ENCODE results near the gene DCAF10. TPM values are rescaled to one million over a fixed set of nuclear protein-coding genes. Genes with fewer than 3 reads are reported as not detected.
"Not testable (repeated sequence)": the region's sequence is repeated elsewhere in the genome, so short reads cannot be mapped to it uniquely, and the experiment has no call there.

Gene DCAF10
- total and polyA plus RNA-seq, 4 donors = 8.3 to 29.5 (median 18.5) TPM

GRCh38 chr9:37862530-37862929 is 61.9 kb downstream of the DCAF10 start:
- Histone ChIP-seq H3K27me3 (ENCODE audit: control insufficient read depth in 1 of 2, insufficient read depth in 2 of 2, low read length in 1 of 2) (no peaks in the 10 kb centered on the region), H3K4me1 (ENCODE audit: control insufficient read depth in 1 of 2, insufficient read depth in 2 of 2, low read length in 2 of 2) (no peaks in the 10 kb centered on the region), H3K27ac (ENCODE audit: low read depth in 1 of 2, low read length in 2 of 2) (no peak overlapping the region), H3K9me3 (ENCODE audit: control insufficient read depth, low read length) (no peaks in the 10 kb centered on the region), H3K4me3 (ENCODE audit: low read length in 2 of 2) (no peak overlapping the region), H3K36me3 (ENCODE audit: control insufficient read depth in 1 of 2, insufficient read depth in 2 of 2, low read length in 1 of 2) (peaks cover 3 to 8% of the 10 kb centered on the region in 2 donors)
- DNase-seq (no peak), ATAC-seq (ENCODE audit: low FRiP score) (no peak)
- intact Hi-C loops (cut with DNase I) = no loop called here
- 83 to 87% methylated on average over 3 of the region's 3 CpGs for WGBS, 2 donors

GRCh38 chr9:37870081-37870798 is 69.6 kb downstream of the DCAF10 start:
- no peak for DNase-seq
- intact Hi-C loops (cut with DNase I) = no loop called here
- WGBS, 2 donors = 97 to 98% methylated on average over 5 of the region's 5 CpGs
- Histone ChIP-seq H3K36me3 (ENCODE audit: control insufficient read depth in 1 of 2, insufficient read depth in 2 of 2, low read length in 1 of 2) (peaks cover 0 to 2% of the 10 kb centered on the region in 2 donors), H3K4me1 (ENCODE audit: control insufficient read depth in 1 of 2, insufficient read depth in 2 of 2, low read length in 2 of 2) (no peaks in the 10 kb centered on the region), H3K27ac (ENCODE audit: low read depth in 1 of 2, low read length in 2 of 2) (no peak overlapping the region), H3K4me3 (ENCODE audit: low read length in 2 of 2) (no peak overlapping the region), H3K27me3 (ENCODE audit: control insufficient read depth in 1 of 2, insufficient read depth in 2 of 2, low read length in 1 of 2) (no peaks in the 10 kb centered on the region), H3K9me3 (ENCODE audit: control insufficient read depth, low read length) (no peaks in the 10 kb centered on the region)
- no peak for ATAC-seq (ENCODE audit: low FRiP score)

- Histone ChIP-seq H3K4me3 (ENCODE audit: low read length in 2 of 2) (no peak overlapping the region), H3K27ac (ENCODE audit: low read depth in 1 of 2, low read length in 2 of 2) (no peak overlapping the region), H3K36me3 (ENCODE audit: control insufficient read depth in 1 of 2, insufficient read depth in 2 of 2, low read length in 1 of 2) (peaks cover 0 to 2% of the 10 kb centered on the region in 2 donors), H3K9me3 (ENCODE audit: control insufficient read depth, low read length) (no peaks in the 10 kb centered on the region), H3K4me1 (ENCODE audit: control insufficient read depth in 1 of 2, insufficient read depth in 2 of 2, low read length in 2 of 2) (no peaks in the 10 kb centered on the region), H3K27me3 (ENCODE audit: control insufficient read depth in 1 of 2, insufficient read depth in 2 of 2, low read length in 1 of 2) (no peaks in the 10 kb centered on the region)
- WGBS, 2 donors = 65 to 76% methylated on average over 5 of the region's 5 CpGs
- intact Hi-C loops (cut with DNase I) = no loop called here
- ATAC-seq (ENCODE audit: low FRiP score) (no peak), DNase-seq (no peak)
Measured at GRCh38 chr9:37870799-37871176, 70.2 kb downstream of the DCAF10 start.

- no peaks in the 10 kb centered on the region for H3K4me1 ChIP-seq (ENCODE audit: control insufficient read depth in 1 of 2, insufficient read depth in 2 of 2, low read length in 2 of 2)
- no peak overlapping the region for H3K4me3 ChIP-seq (ENCODE audit: low read length in 2 of 2)
- H3K9me3 ChIP-seq (ENCODE audit: control insufficient read depth, low read length) = no peaks in the 10 kb centered on the region
- no peak for ATAC-seq (ENCODE audit: low FRiP score)
- WGBS, 2 donors = 91 to 97% methylated on average over 2 of the region's 2 CpGs
- intact Hi-C loops (cut with DNase I) = no loop called here
- H3K36me3 ChIP-seq (ENCODE audit: control insufficient read depth in 1 of 2, insufficient read depth in 2 of 2, low read length in 1 of 2) = peaks cover under 1 to 6% of the 10 kb centered on the region in 2 donors
- DNase-seq = no peak
- H3K27ac ChIP-seq (ENCODE audit: low read depth in 1 of 2, low read length in 2 of 2) = no peak overlapping the region
- no peaks in the 10 kb centered on the region for H3K27me3 ChIP-seq (ENCODE audit: control insufficient read depth in 1 of 2, insufficient read depth in 2 of 2, low read length in 1 of 2)
Measured at GRCh38 chr9:37873955-37874354, 73.4 kb downstream of the DCAF10 start.

- Histone ChIP-seq H3K4me1 (ENCODE audit: control insufficient read depth in 1 of 2, insufficient read depth in 2 of 2, low read length in 2 of 2) (no peaks in the 10 kb centered on the region), H3K9me3 (ENCODE audit: control insufficient read depth, low read length) (no peaks in the 10 kb centered on the region), H3K27ac (ENCODE audit: low read depth in 1 of 2, low read length in 2 of 2) (no peak overlapping the region), H3K27me3 (ENCODE audit: control insufficient read depth in 1 of 2, insufficient read depth in 2 of 2, low read length in 1 of 2) (no peaks in the 10 kb centered on the region), H3K36me3 (ENCODE audit: control insufficient read depth in 1 of 2, insufficient read depth in 2 of 2, low read length in 1 of 2) (peaks cover 2 to 6% of the 10 kb centered on the region in 2 donors), H3K4me3 (ENCODE audit: low read length in 2 of 2) (no peak overlapping the region)
- no peak for ATAC-seq (ENCODE audit: low FRiP score)
- intact Hi-C loops (cut with DNase I) = no loop called here
- 66 to 67% methylated on average over 1 of the region's 1 CpG for whole genome bisulfite sequencing, 2 donors
- DNase-seq = no peak
Measured at GRCh38 chr9:37876376-37876775, 75.8 kb downstream of the DCAF10 start.

GRCh38 chr9:37880916-37881479 is 80.4 kb downstream of the DCAF10 start:
- 94% methylated on average over 2 of the region's 2 CpGs for WGBS, 2 donors
- no peaks in the 10 kb centered on the region for H3K4me1 ChIP-seq (ENCODE audit: control insufficient read depth in 1 of 2, insufficient read depth in 2 of 2, low read length in 2 of 2)
- no peaks in the 10 kb centered on the region for H3K9me3 ChIP-seq (ENCODE audit: control insufficient read depth, low read length)
- DNase-seq = no peak
- no peak overlapping the region for H3K4me3 ChIP-seq (ENCODE audit: low read length in 2 of 2)
- peaks cover 2 to 4% of the 10 kb centered on the region in 2 donors for H3K36me3 ChIP-seq (ENCODE audit: control insufficient read depth in 1 of 2, insufficient read depth in 2 of 2, low read length in 1 of 2)
- no peak overlapping the region for H3K27ac ChIP-seq (ENCODE audit: low read depth in 1 of 2, low read length in 2 of 2)
- H3K27me3 ChIP-seq (ENCODE audit: control insufficient read depth in 1 of 2, insufficient read depth in 2 of 2, low read length in 1 of 2) = no peaks in the 10 kb centered on the region
- no peak for ATAC-seq (ENCODE audit: low FRiP score)
- intact Hi-C loops (cut with DNase I) = no loop called here

- H3K36me3 ChIP-seq (ENCODE audit: control insufficient read depth in 1 of 2, insufficient read depth in 2 of 2, low read length in 1 of 2); H3K4me3 ChIP-seq (ENCODE audit: low read length in 2 of 2); DNase-seq; H3K27me3 ChIP-seq (ENCODE audit: control insufficient read depth in 1 of 2, insufficient read depth in 2 of 2, low read length in 1 of 2); ATAC-seq (ENCODE audit: low FRiP score); H3K27ac ChIP-seq (ENCODE audit: low read depth in 1 of 2, low read length in 2 of 2); H3K4me1 ChIP-seq (ENCODE audit: control insufficient read depth in 1 of 2, insufficient read depth in 2 of 2, low read length in 2 of 2); intact Hi-C loops (cut with DNase I); H3K9me3 ChIP-seq (ENCODE audit: control insufficient read depth, low read length): not testable (repeated sequence)
- 95 to 97% methylated on average over 10 to 11 of the region's 11 CpGs for WGBS, 2 donors
Measured at GRCh38 chr9:37887977-37888583, 87.5 kb downstream of the DCAF10 start.

- Histone ChIP-seq H3K27me3 (ENCODE audit: control insufficient read depth in 1 of 2, insufficient read depth in 2 of 2, low read length in 1 of 2) (no peaks in the 10 kb centered on the region), H3K36me3 (ENCODE audit: control insufficient read depth in 1 of 2, insufficient read depth in 2 of 2, low read length in 1 of 2) (peaks cover 1 to 2% of the 10 kb centered on the region in 2 donors), H3K4me3 (ENCODE audit: low read length in 2 of 2) (no peak overlapping the region), H3K4me1 (ENCODE audit: control insufficient read depth in 1 of 2, insufficient read depth in 2 of 2, low read length in 2 of 2) (peaks cover 0 to 7% of the 10 kb centered on the region in 2 donors), H3K27ac (ENCODE audit: low read depth in 1 of 2, low read length in 2 of 2) (no peak overlapping the region), H3K9me3 (ENCODE audit: control insufficient read depth, low read length) (no peaks in the 10 kb centered on the region)
- DNase-seq (no peak), ATAC-seq (ENCODE audit: low FRiP score) (no peak)
- intact Hi-C loops (cut with DNase I) = no loop called here
Measured at GRCh38 chr9:37889536-37889935, 88.9 kb downstream of the DCAF10 start.

- H3K9me3 ChIP-seq (ENCODE audit: control insufficient read depth, low read length); H3K36me3 ChIP-seq (ENCODE audit: control insufficient read depth in 1 of 2, insufficient read depth in 2 of 2, low read length in 1 of 2); DNase-seq; H3K4me1 ChIP-seq (ENCODE audit: control insufficient read depth in 1 of 2, insufficient read depth in 2 of 2, low read length in 2 of 2); intact Hi-C loops (cut with DNase I); H3K27me3 ChIP-seq (ENCODE audit: control insufficient read depth in 1 of 2, insufficient read depth in 2 of 2, low read length in 1 of 2); H3K4me3 ChIP-seq (ENCODE audit: low read length in 2 of 2); H3K27ac ChIP-seq (ENCODE audit: low read depth in 1 of 2, low read length in 2 of 2); ATAC-seq (ENCODE audit: low FRiP score): not testable (repeated sequence)
- WGBS, 2 donors = 88 to 93% methylated on average over 13 to 16 of the region's 17 CpGs
Measured at GRCh38 chr9:37891042-37891441, 90.4 kb downstream of the DCAF10 start.

Data from aorta (tissue), 5 donors.